ENCODE results near the gene DACT2.

The DACT2 gene

GRCh38 chr6:168300975-168301647 is 18.5 kb downstream of the DACT2 start:
- no peak for DNase-seq (ENCODE audit: low read depth)
- no peak overlapping the region for H3K4me3 ChIP-seq (ENCODE audit: control insufficient read depth, low read depth, low read length)
- no peak for TF ChIP-seq CTCF (conservative IDR thresholded peaks at IDR 0.05; ENCODE audit: control insufficient read depth, insufficient read depth, low read depth, low read length)

GRCh38 chr6:168299541-168300511 is 19.8 kb downstream of the DACT2 start:
- no peak for TF ChIP-seq CTCF (conservative IDR thresholded peaks at IDR 0.05; ENCODE audit: control insufficient read depth, insufficient read depth, low read depth, low read length)
- no peak for DNase-seq (ENCODE audit: low read depth)
- no peak overlapping the region for H3K4me3 ChIP-seq (ENCODE audit: control insufficient read depth, low read depth, low read length)

GRCh38 chr6:168297643-168298042 is 21.9 kb downstream of the DACT2 start:
- H3K4me3 ChIP-seq (ENCODE audit: control insufficient read depth, low read depth, low read length), result no peak overlapping the region
- TF ChIP-seq CTCF (conservative IDR thresholded peaks at IDR 0.05; ENCODE audit: control insufficient read depth, insufficient read depth, low read depth, low read length), result no peak
- no peak for DNase-seq (ENCODE audit: low read depth)

GRCh38 chr6:168294901-168295300 is 24.7 kb downstream of the DACT2 start:
- H3K4me3 ChIP-seq (ENCODE audit: control insufficient read depth, low read depth, low read length), result no peak overlapping the region
- no peak for TF ChIP-seq CTCF (conservative IDR thresholded peaks at IDR 0.05; ENCODE audit: control insufficient read depth, insufficient read depth, low read depth, low read length)
- no peak for DNase-seq (ENCODE audit: low read depth)

GRCh38 chr6:168293636-168294530 is 25.7 kb downstream of the DACT2 start:
- no peak overlapping the region for H3K4me3 ChIP-seq (ENCODE audit: control insufficient read depth, low read depth, low read length)
- TF ChIP-seq CTCF (conservative IDR thresholded peaks at IDR 0.05; ENCODE audit: control insufficient read depth, insufficient read depth, low read depth, low read length), result no peak
- DNase-seq (ENCODE audit: low read depth), result no peak

- DNase-seq (ENCODE audit: low read depth), result no peak
- H3K4me3 ChIP-seq (ENCODE audit: control insufficient read depth, low read depth, low read length), result no peak overlapping the region
- TF ChIP-seq CTCF (conservative IDR thresholded peaks at IDR 0.05; ENCODE audit: control insufficient read depth, insufficient read depth, low read depth, low read length), result no peak
Observed at GRCh38 chr6:168292826-168293225, 26.8 kb downstream of the DACT2 start.
